HepG2 (cell line): ENCODE results near the gene EGLN2. TPM values are rescaled to one million over a fixed set of nuclear protein-coding genes. Genes with fewer than 3 reads are reported as not detected.

Experiments
- ARID5B ChIP-seq: IDR thresholded peaks from 2 replicates; pipeline ENCODE4 v1.4.0; 2020; ENCODE audit warnings: mild to moderate bottlenecking, missing genetic modification reagents
- CEBPZ ChIP-seq: IDR thresholded peaks from 2 replicates; pipeline ENCODE4 v1.6.1; 2012; ENCODE audit warnings: low read length, improper control_type of control experiment
- DPF2 ChIP-seq: sonication (generic); formaldehyde crosslinking; IDR thresholded peaks from 2 replicates; pipeline ENCODE4 v1.4.0; 2020; ENCODE audit warnings: mild to moderate bottlenecking, low read depth, missing genetic modification reagents, borderline replicate concordance
- JUNB ChIP-seq: sonication (generic); formaldehyde crosslinking; IDR thresholded peaks from 2 replicates; pipeline ENCODE4 v1.8.0; 2022; ENCODE audit warnings: missing genetic modification reagents, mild to moderate bottlenecking, borderline replicate concordance
- MYNN ChIP-seq: sonication (generic); formaldehyde crosslinking; IDR thresholded peaks from 2 replicates; pipeline ENCODE4 v1.4.0; 2020; ENCODE audit warnings: mild to moderate bottlenecking, low read depth, missing genetic modification reagents
- NCOA1 ChIP-seq: sonication (generic); formaldehyde crosslinking; IDR thresholded peaks from 2 replicates; pipeline ENCODE4 v1.9.0; 2021; ENCODE audit warnings: missing genetic modification reagents
- PCBP2 ChIP-seq: fragments of 200-400 bp; formaldehyde crosslinking; optimal IDR thresholded peaks from 2 replicates; pipeline ENCODE3; 2018; ENCODE audit warnings: low read length, low read depth; ENCODE audit not compliant: poor library complexity, severe bottlenecking
- ZBTB40 ChIP-seq, 2 experiments: fragments of 450-650 bp in 1 of 2; sonication (generic) in 1 of 2; formaldehyde crosslinking in 1 of 2; IDR thresholded peaks; 2 replicates each; pipeline versions ENCODE4 v1.6.1 to v1.8.0; 2016 to 2022; ENCODE audit warnings: antibody characterized with exemption in 1 of 2, mild to moderate bottlenecking in 1 of 2, missing genetic modification reagents in 1 of 2
- ZNF7 ChIP-seq: IDR thresholded peaks from 2 replicates; pipeline ENCODE4 v1.6.1; 2016; ENCODE audit warnings: missing biosample characterization, missing genetic modification reagents
- ZNF740 ChIP-seq: sonication (generic); formaldehyde crosslinking; IDR thresholded peaks from 2 replicates; pipeline ENCODE4 v1.4.0; 2020; ENCODE audit warnings: missing genetic modification reagents
- ZNF850 ChIP-seq: sonication (generic); formaldehyde crosslinking; conservative IDR thresholded peaks from 2 replicates; pipeline ENCODE4 v1.9.0; 2021; ENCODE audit warnings: mild to moderate bottlenecking, missing genetic modification reagents
- polyA plus RNA-seq, 8 experiments: library from polyadenylated mRNA; depleted of rRNA in 3 of 8; stranded (reverse) in 7 of 8; unstranded in 1 of 8; fragments of >200 nt; fragmentation: Illumina TruSeq in 4 of 8; extraction: Trizol in 4 of 8; gene quantifications; 2 replicates each; pipeline versions ENCODE4 v1.2.1 to v1.2.3, GENCODE V29; 2011 to 2016; ENCODE audit warnings: low read depth in 4 of 8, missing spikeins in 1 of 8, mixed read lengths in 1 of 8; ENCODE audit not compliant: insufficient read depth in 1 of 8
- total RNA-seq, 5 experiments: library from RNA; depleted of rRNA; stranded (reverse); fragments of >200 nt; fragmentation: Illumina TruSeq; extraction: Trizol; gene quantifications; 2 replicates each; pipeline ENCODE4 v1.2.3, GENCODE V29; 2016; ENCODE audit warnings: low read depth in 1 of 5

The EGLN2 gene
- total and polyA plus RNA-seq, 2 of the 13 experiments (the other 11 are each of a cell fraction or from before 2014, with no cell fraction given) = 16.5 to 40.8 TPM

- no peak for TF ChIP-seq ZBTB40 (IDR thresholded peaks at IDR 0.05)
- no peak for TF ChIP-seq ZBTB40 (CRISPR knock-in tag; IDR thresholded peaks at IDR 0.05)
- TF ChIP-seq PCBP2 = no peak
- TF ChIP-seq CEBPZ = peak; percentile 1; the same call in 1 of the 2 replicates
- TF ChIP-seq ZNF850 (CRISPR knock-in tag) = no peak
- TF ChIP-seq DPF2 (CRISPR knock-in tag) = no peak
- 0 out of 2 replicates have a peak, but pooled peaks have one; percentile 10 for TF ChIP-seq ARID5B (CRISPR knock-in tag)
- TF ChIP-seq JUNB (CRISPR knock-in tag) = no peak
- TF ChIP-seq ZNF7 (CRISPR knock-in tag) = no peak
- TF ChIP-seq ZNF740 (CRISPR knock-in tag) = no peak
- no peak for TF ChIP-seq NCOA1
- no peak for TF ChIP-seq MYNN (CRISPR knock-in tag)
Observed at GRCh38 chr19:40750874-40751537, 48.0 kb upstream of the EGLN2 start, which contains the start of gene SNRPA (continued).
